ENCODE data around the gene MMP24.

The MMP24 gene

GRCh38 chr20:35273449-35274171 lies 47.1 kb downstream of the MMP24 start:
- no peak for TF ChIP-seq CTCF (IDR thresholded peaks at IDR 0.05; ENCODE audit: low read depth, low read length)
- H3K4me3 ChIP-seq (ENCODE audit: low read depth, low read length) = no peak overlapping the region
- no peaks in the 10 kb centered on the region for H3K9me3 ChIP-seq (ENCODE audit: severe bottlenecking)
- no peak for DNase-seq
- peaks cover 36% of the 10 kb centered on the region for H3K36me3 ChIP-seq
- no peaks in the 10 kb centered on the region for H3K27me3 ChIP-seq (ENCODE audit: insufficient read depth, low read depth, severe bottlenecking)
- no peak overlapping the region for H3K27ac ChIP-seq

GRCh38 chr20:35274172-35275092 lies 47.9 kb downstream of the MMP24 start:
- no peak for TF ChIP-seq CTCF (IDR thresholded peaks at IDR 0.05; ENCODE audit: low read depth, low read length)
- Histone ChIP-seq H3K9me3 (ENCODE audit: severe bottlenecking) (no peaks in the 10 kb centered on the region), H3K27ac (no peak overlapping the region), H3K36me3 (peaks cover 44% of the 10 kb centered on the region), H3K27me3 (ENCODE audit: insufficient read depth, low read depth, severe bottlenecking) (no peaks in the 10 kb centered on the region), H3K4me3 (ENCODE audit: low read depth, low read length) (no peak overlapping the region)
- no peak for DNase-seq

DNA sequence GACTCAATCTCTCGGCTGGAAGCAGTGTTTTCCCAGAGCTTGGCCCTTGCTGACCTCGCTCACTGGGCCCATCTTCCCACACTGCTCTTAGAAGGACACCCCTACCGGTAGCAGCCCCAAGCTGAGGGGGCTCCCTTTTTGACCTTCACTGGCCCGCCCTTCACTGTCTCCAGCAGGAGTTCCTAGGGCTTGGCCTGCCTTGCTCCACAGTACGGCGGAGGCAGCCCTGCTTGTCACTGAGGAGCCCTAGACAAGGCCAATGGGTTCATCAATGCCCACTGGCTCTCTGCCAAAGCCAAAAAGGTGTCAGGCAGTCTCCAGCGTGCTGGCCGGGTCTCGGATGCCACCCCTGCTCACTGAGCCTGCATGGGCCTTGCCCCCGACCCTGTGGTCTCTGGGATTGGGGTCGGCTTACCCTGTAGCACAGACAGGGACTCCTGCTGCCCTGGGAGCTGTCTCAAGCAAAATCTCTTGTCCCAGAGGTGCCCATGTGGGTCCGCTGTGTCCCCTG lies 49.3 kb downstream of the MMP24 start:
- H3K4me3 ChIP-seq (ENCODE audit: low read depth, low read length) = no peak overlapping the region
- H3K9me3 ChIP-seq (ENCODE audit: severe bottlenecking) = no peaks in the 10 kb centered on the region
- no peak for DNase-seq
- no peak overlapping the region for H3K27ac ChIP-seq
- H3K36me3 ChIP-seq = peaks cover 46% of the 10 kb centered on the region
- no peaks in the 10 kb centered on the region for H3K27me3 ChIP-seq (ENCODE audit: insufficient read depth, low read depth, severe bottlenecking)
- no peak for TF ChIP-seq CTCF (IDR thresholded peaks at IDR 0.05; ENCODE audit: low read depth, low read length)

DNA sequence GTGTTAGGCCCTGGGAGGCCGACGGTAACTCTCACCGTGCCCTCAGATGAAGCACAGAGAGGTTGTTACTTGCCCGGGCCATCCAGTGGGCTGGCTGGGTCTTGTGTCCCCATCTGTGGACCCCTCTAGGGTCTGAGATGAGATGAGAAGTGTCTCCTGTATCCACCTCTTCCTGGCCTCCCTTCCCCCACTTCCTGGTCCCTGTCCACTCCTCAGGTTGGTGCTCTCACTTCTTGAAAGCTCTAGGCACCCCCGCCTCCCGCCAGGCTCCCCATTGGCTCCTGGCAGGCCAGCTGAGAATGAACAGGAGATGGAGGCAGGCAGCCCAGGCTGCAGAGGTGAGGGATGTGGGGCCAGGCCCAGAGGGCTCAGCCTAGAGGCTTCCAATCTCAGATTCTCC lies 49.9 kb downstream of the MMP24 start:
- H3K27me3 ChIP-seq (ENCODE audit: insufficient read depth, low read depth, severe bottlenecking) = no peaks in the 10 kb centered on the region
- peaks cover 51% of the 10 kb centered on the region for H3K36me3 ChIP-seq
- H3K27ac ChIP-seq = no peak overlapping the region
- H3K4me3 ChIP-seq (ENCODE audit: low read depth, low read length) = no peak overlapping the region
- H3K9me3 ChIP-seq (ENCODE audit: severe bottlenecking) = no peaks in the 10 kb centered on the region
- no peak for TF ChIP-seq CTCF (IDR thresholded peaks at IDR 0.05; ENCODE audit: low read depth, low read length)
- DNase-seq = no peak

- Histone ChIP-seq H3K27me3 (ENCODE audit: insufficient read depth, low read depth, severe bottlenecking) (no peaks in the 10 kb centered on the region), H3K9me3 (ENCODE audit: severe bottlenecking) (no peaks in the 10 kb centered on the region), H3K4me3 (ENCODE audit: low read depth, low read length) (peak overlapping the region; percentile 65), H3K36me3 (peaks cover 52% of the 10 kb centered on the region), H3K27ac (peak overlapping the region; percentile 73)
- TF ChIP-seq CTCF (IDR thresholded peaks at IDR 0.05; ENCODE audit: low read depth, low read length) = no peak
- DNase-seq = no peak
These were observed 50.6 kb downstream of the MMP24 start for GRCh38 chr20:35277127-35277526.
